ENCODE results near the gene SARNP.

The SARNP gene

DNA sequence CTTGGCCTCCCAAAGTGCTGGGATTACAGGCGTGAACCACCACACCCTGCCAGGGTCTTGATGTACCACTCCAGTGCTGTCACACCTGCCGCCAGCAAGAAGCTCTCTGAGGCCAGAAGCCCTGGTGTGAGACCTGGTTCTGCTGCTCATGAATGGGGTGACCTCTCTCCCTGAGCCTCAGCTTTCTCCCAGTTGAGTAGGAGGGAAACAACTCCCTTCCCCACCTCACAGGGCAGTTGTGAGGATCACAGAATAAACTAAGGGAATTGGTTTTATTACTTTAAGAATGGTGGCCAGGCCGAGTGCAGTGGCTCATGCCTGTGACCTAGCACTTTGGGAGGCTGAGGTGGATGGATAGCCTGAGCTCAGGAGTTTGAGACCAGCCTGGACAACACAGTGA, 82.9 kb downstream of the SARNP start:
- in situ Hi-C loops (cut with HindIII; ENCODE audit: low sequenced_read_pairs): no loop called here
- DNase-seq (ENCODE audit: low read depth, low spot score): no peak
- TF ChIP-seq, protein P1, sequence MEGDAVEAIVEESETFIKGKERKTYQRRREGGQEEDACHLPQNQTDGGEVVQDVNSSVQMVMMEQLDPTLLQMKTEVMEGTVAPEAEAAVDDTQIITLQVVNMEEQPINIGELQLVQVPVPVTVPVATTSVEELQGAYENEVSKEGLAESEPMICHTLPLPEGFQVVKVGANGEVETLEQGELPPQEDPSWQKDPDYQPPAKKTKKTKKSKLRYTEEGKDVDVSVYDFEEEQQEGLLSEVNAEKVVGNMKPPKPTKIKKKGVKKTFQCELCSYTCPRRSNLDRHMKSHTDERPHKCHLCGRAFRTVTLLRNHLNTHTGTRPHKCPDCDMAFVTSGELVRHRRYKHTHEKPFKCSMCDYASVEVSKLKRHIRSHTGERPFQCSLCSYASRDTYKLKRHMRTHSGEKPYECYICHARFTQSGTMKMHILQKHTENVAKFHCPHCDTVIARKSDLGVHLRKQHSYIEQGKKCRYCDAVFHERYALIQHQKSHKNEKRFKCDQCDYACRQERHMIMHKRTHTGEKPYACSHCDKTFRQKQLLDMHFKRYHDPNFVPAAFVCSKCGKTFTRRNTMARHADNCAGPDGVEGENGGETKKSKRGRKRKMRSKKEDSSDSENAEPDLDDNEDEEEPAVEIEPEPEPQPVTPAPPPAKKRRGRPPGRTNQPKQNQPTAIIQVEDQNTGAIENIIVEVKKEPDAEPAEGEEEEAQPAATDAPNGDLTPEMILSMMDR (IDR thresholded peaks at IDR 0.05; ENCODE audit: low read depth, low read length): no peak
- H3K4me3 ChIP-seq (ENCODE audit: low read depth, low read length): no peak overlapping the region

DNA sequence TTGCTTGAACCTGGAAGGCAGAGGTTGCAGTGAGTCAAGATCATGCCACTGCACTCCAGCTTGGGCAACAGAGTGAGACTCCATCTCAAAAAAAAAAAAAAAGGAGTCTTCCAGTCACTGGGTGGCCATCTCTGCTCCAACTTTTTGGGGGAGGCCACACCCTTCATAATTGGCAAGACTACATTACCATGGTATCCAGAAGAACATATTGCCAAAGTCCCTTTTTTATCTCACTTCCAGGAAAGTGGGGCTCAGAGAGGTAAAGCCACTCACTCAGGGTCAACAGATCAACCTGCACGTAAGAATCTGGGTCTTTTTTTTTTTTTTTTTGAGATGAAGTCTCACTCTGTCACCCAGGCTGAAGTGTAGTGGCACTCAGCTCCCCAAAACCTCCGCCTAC, 83.7 kb downstream of the SARNP start:
- no peak overlapping the region for H3K4me3 ChIP-seq (ENCODE audit: low read depth, low read length)
- TF ChIP-seq, protein P1 (IDR thresholded peaks at IDR 0.05; ENCODE audit: low read depth, low read length): no peak
- in situ Hi-C loops (cut with HindIII; ENCODE audit: low sequenced_read_pairs): no loop called here
- no peak for DNase-seq (ENCODE audit: low read depth, low spot score)

DNA sequence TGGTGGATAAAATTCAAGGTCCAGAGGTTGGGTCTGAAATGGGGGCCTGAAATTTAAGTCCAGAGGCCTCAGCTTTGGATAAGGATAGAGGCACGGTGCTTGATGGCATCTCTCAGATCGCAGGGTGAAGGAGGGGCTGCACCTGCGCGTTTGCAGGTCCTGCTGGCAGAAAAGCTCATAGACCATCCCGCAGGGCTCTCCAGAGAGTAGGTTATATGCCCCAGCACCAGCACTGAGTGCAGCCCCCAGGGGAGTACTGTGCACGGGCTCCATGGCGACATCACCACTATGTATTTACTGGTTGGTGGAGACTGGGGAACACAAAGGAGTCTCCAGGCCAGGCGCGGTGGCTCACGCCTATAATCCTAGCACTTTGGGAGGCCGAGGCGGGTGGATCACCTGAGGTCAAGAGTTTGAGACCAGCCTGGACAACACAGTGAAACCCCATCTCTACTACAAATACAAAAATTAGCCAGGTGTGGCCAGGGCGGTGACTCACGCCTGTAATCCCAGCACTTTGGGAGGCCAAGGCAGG, 84.4 kb downstream of the SARNP start:
- DNase-seq (ENCODE audit: low read depth, low spot score): no peak

DNA sequence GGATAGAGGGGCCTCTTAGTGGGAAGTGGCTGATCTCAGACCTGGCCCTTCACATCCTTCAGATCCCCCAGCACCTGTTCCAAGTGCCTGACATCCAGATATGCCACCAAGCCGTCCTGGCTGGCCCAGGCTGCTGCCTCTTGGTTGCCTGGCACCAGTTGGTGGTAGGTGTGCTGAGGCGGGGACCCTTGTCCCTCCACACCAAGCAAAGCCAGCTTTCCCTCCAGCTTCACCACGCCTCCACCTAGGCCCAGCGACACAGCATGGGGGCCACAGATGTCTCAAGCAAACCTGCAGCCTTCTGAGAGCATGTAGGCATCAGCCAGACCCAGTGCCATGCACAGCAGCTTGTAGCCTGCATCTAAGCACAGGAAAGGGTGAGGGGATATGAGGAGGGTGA, 85.2 kb downstream of the SARNP start:
- TF ChIP-seq, protein P1 (IDR thresholded peaks at IDR 0.05; ENCODE audit: low read depth, low read length): no peak
- H3K4me3 ChIP-seq (ENCODE audit: low read depth, low read length): no peak overlapping the region
- in situ Hi-C loops (cut with HindIII; ENCODE audit: low sequenced_read_pairs): no loop called here
- DNase-seq (ENCODE audit: low read depth, low spot score): no peak

More for the DNA sequence above, 84.4 kb downstream of the SARNP start:
- no peak overlapping the region for H3K4me3 ChIP-seq (ENCODE audit: low read depth, low read length)
- in situ Hi-C loops (cut with HindIII; ENCODE audit: low sequenced_read_pairs): no loop called here
- TF ChIP-seq, protein P1 (IDR thresholded peaks at IDR 0.05; ENCODE audit: low read depth, low read length): no peak

DNA sequence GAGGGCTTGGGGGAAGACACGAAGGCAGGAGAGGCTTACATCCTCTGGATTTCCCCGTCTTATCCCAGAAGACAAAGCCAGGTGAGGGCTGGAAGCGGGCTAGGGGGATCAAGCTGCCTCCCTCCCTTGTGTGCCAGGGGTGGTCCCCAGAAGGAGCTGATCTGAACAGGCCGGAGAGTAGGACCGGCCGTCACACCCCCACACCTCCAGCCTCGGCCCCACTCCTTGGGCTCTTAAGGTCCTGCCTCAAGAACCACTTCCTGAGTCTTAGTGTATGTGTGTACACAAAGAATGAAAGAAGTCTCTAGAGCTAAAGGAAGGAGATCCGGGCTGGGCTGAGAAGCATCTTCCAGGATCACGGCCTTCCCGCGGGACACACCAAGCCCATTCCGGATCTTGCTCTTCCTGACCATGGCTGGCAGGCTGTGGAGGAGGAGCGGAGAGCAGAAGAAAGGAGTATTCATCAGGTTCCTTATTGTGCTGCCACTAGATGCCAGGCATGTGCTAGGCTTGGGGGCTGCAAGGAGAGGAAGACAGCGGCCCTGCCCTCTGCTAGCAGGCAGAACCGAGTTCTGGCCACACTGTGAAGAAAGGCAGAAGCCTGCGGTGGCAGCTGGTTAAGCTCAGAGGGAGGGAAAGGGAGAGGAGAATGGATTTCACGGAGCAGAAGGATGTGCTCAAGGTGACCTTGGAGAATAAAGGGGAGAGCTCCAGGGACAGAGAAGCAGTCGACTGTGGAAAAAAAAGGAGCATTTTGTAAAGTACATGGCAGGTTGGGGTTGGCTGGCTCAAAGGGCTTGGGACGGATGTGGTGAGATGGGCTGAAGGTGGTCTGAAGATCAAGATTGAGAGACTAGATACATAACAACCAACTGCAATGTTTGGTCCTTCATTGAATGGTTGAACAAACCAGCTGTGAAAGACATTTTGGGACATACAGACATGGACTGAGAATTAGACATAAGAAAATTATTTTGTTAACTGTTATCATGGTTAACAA, 87.4 kb downstream of the SARNP start:
- DNase-seq (ENCODE audit: low read depth, low spot score): peak; percentile 73
- TF ChIP-seq, protein P1 (IDR thresholded peaks at IDR 0.05; ENCODE audit: low read depth, low read length): no peak
- in situ Hi-C loops (cut with HindIII; ENCODE audit: low sequenced_read_pairs): no loop called here
- peak overlapping the region; percentile 83 for H3K4me3 ChIP-seq (ENCODE audit: low read depth, low read length)

DNA sequence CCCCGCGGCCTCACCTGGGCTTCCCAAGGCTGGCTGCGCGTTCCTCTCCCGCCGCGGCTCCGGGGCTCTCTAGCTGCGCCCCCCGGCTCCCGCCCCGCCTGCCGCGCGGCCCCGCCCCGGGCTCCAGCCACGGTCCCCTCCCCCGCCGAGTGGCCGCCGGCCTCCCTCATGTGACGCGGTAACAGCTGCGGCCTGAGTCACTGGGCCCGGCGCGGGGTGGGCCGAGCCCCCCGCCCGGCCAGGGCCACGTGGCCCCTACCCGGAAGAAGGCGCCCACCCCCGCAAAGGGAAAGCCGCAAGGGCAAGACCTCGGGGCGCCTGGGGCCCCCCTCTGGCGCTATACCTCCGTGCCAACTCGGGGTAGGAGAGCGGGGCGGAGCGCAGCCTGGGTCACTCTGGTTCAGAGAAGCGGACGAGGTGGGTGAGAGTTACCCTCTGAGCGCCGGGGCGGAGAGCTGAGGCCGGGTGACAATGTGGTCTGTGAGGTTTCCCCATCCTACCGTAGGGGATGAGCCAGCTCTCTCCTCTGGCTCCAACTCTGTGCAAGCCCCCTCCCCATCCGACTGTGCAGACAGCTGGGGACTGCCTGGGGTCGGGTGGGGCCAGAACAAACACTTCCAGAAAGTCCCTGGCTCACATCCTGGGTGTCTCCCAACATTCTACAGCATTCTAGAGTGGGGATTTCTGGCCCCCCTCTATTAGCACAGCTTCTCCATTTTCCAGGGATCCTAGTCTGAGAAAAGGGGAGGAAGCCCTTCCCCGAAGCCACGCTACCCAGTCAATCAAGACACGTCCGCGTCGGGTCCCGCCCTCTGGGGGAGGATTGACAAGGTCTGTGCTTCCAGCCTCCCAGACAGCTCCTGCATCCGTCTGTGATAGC, 88.3 kb downstream of the SARNP start, which contains the start of gene CD63:
TSS of gene CD63 (minus strand) at position 71 of the 880 bp plus-strand sequence. CDS start 668 bp downstream, outside the sequence.
- DNase-seq (ENCODE audit: low read depth, low spot score): peak; percentile 96
- TF ChIP-seq, protein P1 (IDR thresholded peaks at IDR 0.05; ENCODE audit: low read depth, low read length): no peak
- peak within 1 kb of the TSS; percentile 83 for H3K4me3 ChIP-seq (ENCODE audit: low read depth, low read length)
- in situ Hi-C loops (cut with HindIII; ENCODE audit: low sequenced_read_pairs): no loop called here

Data from astrocyte of the spinal cord (primary cell).